AG04449 (cell line): ENCODE measurements around the gene LMNTD2.

Source experiments
- CTCF ChIA-PET: fragments of 350-600 bp; formaldehyde crosslinking; extraction: SDS; loops from one replicate; lab custom pipeline; 2021; ENCODE audit warnings: antibody characterized with exemption; lab: Yijun Ruan, JAX
- POLR2A ChIA-PET: fragments of 400-600, 350-600 bp; formaldehyde crosslinking; extraction: SDS; loops from one replicate; lab custom pipeline; 2020; ENCODE audit warnings: antibody characterized with exemption, inconsistent platforms; lab: Yijun Ruan, JAX
- DNase-seq: peaks from one replicate; pipeline ENCODE4 v3.0.0-alpha.2; 2010; ENCODE audit warnings: low read depth, low spot score
- H3K4me3 ChIP-seq: 2 replicates; pipeline ENCODE4 v1.5.1; 2011; ENCODE audit warnings: low read depth, mild to moderate bottlenecking, control low read depth, low read length
- TF ChIP-seq, protein P1 (sequence below): IDR thresholded peaks from one replicate; pipeline ENCODE4 v1.5.1; 2011; ENCODE audit warnings: mild to moderate bottlenecking, moderate library complexity, low read length, control low read depth, inconsistent platforms; ENCODE audit not compliant: insufficient read depth; ENCODE audit errors: missing control alignments

LMNTD2 gene

DNA sequence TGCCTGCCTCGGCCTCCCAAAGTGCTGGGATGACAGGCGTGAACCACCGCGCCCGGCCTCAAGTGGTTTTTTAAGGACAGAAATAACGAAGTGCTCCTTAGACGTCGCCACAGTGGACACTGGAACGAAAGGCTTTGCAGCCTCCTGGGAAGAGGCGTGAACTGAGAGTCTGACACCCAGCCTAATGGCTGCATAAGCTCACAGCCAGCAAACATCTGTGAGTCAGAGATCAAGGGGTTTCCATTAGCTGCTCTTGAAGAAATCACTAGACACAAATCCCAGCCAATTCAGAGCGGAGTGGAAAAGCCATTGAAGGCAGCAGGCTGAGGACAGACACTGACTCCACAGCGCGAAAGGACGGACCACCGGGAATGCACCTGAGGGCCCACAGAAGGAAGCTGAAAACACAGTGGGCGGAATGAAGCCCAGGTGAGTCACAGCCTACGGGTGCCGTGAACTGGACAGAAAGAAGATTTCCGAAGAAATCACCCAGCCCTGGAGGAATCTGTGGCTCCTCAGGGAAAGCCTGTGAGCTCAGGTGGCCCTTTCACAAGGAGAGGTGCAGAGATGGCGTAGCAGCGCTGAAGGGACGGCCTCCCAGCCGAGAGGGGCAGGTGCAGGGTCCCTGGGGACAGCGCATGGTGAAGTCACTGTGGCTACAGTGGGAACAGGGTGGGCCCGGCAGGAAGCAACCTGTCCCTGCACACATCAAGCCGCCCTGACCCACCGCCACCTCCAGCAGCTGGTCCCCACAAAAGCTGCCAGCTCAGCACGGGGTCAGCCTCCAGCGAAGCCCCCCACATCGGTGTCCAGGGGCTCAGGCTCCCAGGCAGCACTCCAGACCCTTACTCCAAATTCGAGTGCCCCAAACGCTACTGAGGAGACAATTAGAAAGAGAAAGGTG, 11.6 kb downstream of the LMNTD2 start:
- DNase-seq, result no peak
- ChIA-PET CTCF (interaction anchor here (1.1 to 2.8 kb wide), 2 partner anchors 8 to 180 kb away, joined by 4 to 13 read pairs; no protein-coding TSS in a partner anchor), POLR2A (no interaction called here)
- TF ChIP-seq, protein P1, sequence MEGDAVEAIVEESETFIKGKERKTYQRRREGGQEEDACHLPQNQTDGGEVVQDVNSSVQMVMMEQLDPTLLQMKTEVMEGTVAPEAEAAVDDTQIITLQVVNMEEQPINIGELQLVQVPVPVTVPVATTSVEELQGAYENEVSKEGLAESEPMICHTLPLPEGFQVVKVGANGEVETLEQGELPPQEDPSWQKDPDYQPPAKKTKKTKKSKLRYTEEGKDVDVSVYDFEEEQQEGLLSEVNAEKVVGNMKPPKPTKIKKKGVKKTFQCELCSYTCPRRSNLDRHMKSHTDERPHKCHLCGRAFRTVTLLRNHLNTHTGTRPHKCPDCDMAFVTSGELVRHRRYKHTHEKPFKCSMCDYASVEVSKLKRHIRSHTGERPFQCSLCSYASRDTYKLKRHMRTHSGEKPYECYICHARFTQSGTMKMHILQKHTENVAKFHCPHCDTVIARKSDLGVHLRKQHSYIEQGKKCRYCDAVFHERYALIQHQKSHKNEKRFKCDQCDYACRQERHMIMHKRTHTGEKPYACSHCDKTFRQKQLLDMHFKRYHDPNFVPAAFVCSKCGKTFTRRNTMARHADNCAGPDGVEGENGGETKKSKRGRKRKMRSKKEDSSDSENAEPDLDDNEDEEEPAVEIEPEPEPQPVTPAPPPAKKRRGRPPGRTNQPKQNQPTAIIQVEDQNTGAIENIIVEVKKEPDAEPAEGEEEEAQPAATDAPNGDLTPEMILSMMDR, result no peak
- no peak overlapping the region for H3K4me3 ChIP-seq

DNA sequence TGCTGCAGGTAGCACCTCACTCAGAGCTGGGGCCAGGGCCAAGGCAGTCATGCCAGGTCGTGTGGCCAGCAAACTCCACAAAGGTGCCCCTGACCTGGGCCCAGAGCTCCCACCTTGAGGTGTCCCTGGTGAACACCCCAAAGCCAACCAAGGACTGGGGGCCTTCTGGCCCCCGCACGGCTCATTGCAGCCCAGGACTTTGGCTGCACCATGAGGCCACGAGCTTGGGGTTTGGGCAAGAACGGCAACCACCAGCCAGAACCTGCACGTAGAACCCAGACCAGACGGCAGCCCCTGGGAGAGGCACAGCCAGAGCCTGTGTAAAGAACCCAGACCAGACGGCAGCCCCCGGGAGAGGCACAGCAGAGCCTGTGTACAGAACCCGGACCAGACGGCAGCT, 15.4 kb downstream of the LMNTD2 start:
- DNase-seq, result no peak
- CTCF ChIA-PET, result interaction anchor here (1.6 to 4.3 kb wide), 2 partner anchors 10 to 26 kb away, joined by 4 to 26 read pairs; no protein-coding TSS in a partner anchor
- no peak overlapping the region for H3K4me3 ChIP-seq
- TF ChIP-seq, protein P1, result no peak
- POLR2A ChIA-PET, result interaction anchor here (1.5 kb wide), 1 partner anchor 264 kb away, joined by 3 read pairs; the partner anchor contains the start of gene RPLP2

DNA sequence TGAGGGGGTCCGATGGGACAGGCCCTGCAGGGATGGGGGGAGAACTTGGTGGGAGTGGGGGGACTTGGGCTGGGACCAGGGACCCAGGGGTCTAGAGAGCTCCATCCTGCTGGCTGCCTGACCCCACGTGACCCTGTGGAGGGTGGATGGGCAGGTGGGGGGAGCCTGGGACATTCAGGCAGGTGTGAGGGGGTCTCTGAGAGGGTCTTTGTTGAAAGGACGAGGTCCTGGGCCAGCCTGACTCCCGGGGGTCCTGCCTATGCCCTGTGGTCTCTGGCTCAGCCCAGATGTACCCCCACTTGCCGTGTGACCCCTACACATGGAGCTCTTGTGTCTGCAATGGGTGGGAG, 15.7 kb downstream of the LMNTD2 start:
- ChIA-PET POLR2A (no interaction called here), CTCF (interaction anchor here (1.6 to 4.3 kb wide), 2 partner anchors 10 to 26 kb away, joined by 4 to 26 read pairs; no protein-coding TSS in a partner anchor)
- TF ChIP-seq, protein P1, result no peak
- DNase-seq, result no peak
- H3K4me3 ChIP-seq, result no peak overlapping the region

DNA sequence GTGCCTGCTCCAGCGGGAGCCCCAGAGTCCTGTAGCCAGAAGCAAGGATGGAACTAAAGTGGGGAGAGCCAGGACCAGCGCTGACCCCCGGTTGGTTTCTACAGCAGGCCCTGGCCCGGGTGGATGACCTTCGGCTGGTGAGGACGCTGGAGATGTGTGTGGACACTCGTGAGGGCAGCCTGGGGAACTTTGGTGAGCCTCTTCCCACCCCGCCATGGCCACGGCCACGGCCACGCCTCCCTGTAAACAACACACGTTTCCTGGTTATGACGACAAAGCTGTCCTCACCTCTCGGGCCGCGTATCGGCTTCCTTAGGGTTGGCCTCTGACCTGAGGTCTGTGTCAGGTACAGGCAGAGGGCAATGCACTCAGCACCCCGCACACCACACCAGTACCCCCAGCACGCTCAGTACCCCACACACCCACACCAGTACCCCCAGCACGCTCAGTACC, 19.1 kb downstream of the LMNTD2 start:
- TF ChIP-seq, protein P1, result no peak
- ChIA-PET POLR2A (no interaction called here), CTCF (interaction anchor here (1.6 kb wide), 1 partner anchor 13 kb away, joined by 5 read pairs; no protein-coding TSS in a partner anchor)
- H3K4me3 ChIP-seq, result no peak overlapping the region
- DNase-seq, result no peak

DNA sequence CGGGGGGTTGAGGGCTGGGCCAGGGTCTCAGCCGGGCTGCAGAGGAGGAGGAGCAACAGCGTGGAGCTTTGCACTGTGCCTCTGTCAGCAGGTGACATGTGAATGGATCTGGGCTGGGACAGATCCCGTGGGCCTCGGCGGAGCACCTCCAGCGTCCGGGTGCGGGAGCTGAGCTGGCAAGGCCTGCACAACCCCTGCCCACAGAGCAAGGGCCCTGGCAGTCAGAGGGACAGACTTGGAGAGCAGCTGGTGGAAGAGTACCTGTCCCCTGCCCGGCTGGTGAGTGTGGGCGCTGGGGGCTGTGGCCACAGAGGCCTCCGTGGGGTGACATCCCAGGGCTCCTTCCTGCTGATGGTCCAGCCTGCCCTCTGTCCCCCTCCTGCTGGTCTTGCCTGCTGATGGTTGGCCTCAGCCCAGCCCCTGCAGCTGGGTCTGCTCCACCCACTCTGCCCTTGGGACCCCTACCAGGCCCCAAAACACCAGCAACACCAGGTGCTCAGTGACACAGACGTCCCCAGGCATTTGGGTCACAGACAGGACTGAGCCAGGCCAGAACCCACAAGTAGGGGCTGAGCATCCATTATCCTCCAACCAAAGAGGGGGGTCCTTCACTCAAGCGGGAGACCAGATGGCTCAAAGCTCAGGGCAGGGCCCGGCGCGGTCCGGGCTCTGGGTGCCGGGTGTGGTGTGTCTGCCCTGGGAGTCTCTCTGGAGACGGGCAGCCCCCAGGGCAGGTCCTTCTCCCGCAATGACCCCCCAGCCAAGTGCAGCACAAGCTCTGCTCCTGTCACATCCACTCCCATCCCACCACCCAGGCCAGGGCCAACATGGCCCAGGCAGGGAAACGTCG, 19.7 kb downstream of the LMNTD2 start:
- DNase-seq, result no peak
- TF ChIP-seq, protein P1, result no peak
- H3K4me3 ChIP-seq, result no peak overlapping the region
- CTCF ChIA-PET, result interaction anchor here (1.6 kb wide), 1 partner anchor 14 kb away, joined by 5 read pairs; no protein-coding TSS in a partner anchor
- POLR2A ChIA-PET, result no interaction called here
